OCI-LY3 (cell line): ENCODE data around the gene KCNK6.

Source experiments
- H2AFZ ChIP-seq: fragments of 200-600, 300-600 bp; shearing (Covaris generic); 2 replicates; pipeline ENCODE4 v1.6.0; 2014; ENCODE audit warnings: antibody characterized with exemption, low read depth, low read length
- H3K27ac ChIP-seq: fragments of 200-600, 300-600 bp; sonication (generic); 2 replicates; pipeline ENCODE4 v1.5.1; 2014; ENCODE audit warnings: mild to moderate bottlenecking, low read length, moderate library complexity, mixed read lengths
- H3K27me3 ChIP-seq: fragments of 200-600, 300-600 bp; sonication (generic); 2 replicates; pipeline ENCODE4 v1.6.1; 2014; ENCODE audit warnings: low read depth, low read length, mixed read lengths
- H3K36me3 ChIP-seq: fragments of 200-600, 300-600 bp; sonication (generic); replicated peaks from 2 replicates; pipeline ENCODE3; 2014; ENCODE audit warnings: low read depth, low read length, mixed read lengths
- H3K4me1 ChIP-seq: fragments of 300-600, 200-600 bp; sonication (generic); 2 replicates; pipeline ENCODE4 v1.6.1; 2014; ENCODE audit warnings: low read length, mixed read lengths
- H3K4me2 ChIP-seq: fragments of 200-600, 300-600 bp; sonication (generic); 2 replicates; pipeline ENCODE4 v1.6.1; 2014; ENCODE audit warnings: low read length, mixed read lengths
- H3K4me3 ChIP-seq: fragments of 300-600, 200-600 bp; sonication (generic); 2 replicates; pipeline ENCODE4 v1.5.1; 2014; ENCODE audit warnings: antibody characterized with exemption, mild to moderate bottlenecking, low read length, moderate library complexity
- H3K79me2 ChIP-seq: fragments of 300-600, 200-600 bp; shearing (Covaris generic); 2 replicates; pipeline ENCODE4 v1.6.1; 2014; ENCODE audit warnings: mild to moderate bottlenecking, low read length, mixed read lengths
- H3K9ac ChIP-seq: fragments of 300-600, 200-600 bp; shearing (Covaris generic); 2 replicates; pipeline ENCODE4 v1.6.0; 2014; ENCODE audit warnings: mild to moderate bottlenecking, low read length, moderate library complexity
- H3K9me3 ChIP-seq: fragments of 200-600, 300-600 bp; shearing (Covaris generic); 2 replicates; pipeline ENCODE4 v1.6.1; 2014; ENCODE audit warnings: low read length, mixed read lengths; ENCODE audit not compliant: insufficient read depth
- H4K20me1 ChIP-seq: fragments of 200-600, 300-600 bp; sonication (generic); 2 replicates; pipeline ENCODE4 v1.6.1; 2016; ENCODE audit warnings: low read length, mixed read lengths; ENCODE audit not compliant: insufficient read depth
- EZH2phosphoT487 ChIP-seq: fragments of 200-600 bp; shearing (Covaris generic); IDR thresholded peaks from 2 replicates; pipeline ENCODE4 v1.6.1; 2018; ENCODE audit warnings: antibody characterized with exemption, mixed run types, low read depth
- TF ChIP-seq, protein P1 (sequence below): fragments of 200-600, 300-600 bp; sonication (generic); IDR thresholded peaks from 2 replicates; pipeline ENCODE4 v1.5.1; 2014; ENCODE audit warnings: antibody characterized with exemption, low read length, low read depth

Gene KCNK6

GRCh38 chr19:38310986-38311385 is 8.7 kb upstream of the KCNK6 start:
- Histone ChIP-seq H3K36me3 (peaks cover 6% of the 10 kb centered on the region), H3K9ac (no peak overlapping the region), H3K27me3 (no peaks in the 10 kb centered on the region), H3K9me3 (no peaks in the 10 kb centered on the region), H2AFZ (no peak overlapping the region), H4K20me1 (peaks cover 4% of the 10 kb centered on the region; the same call in 1 of the 2 replicates), H3K4me2 (no peak overlapping the region), H3K79me2 (peaks cover 10% of the 10 kb centered on the region), H3K4me3 (no peak overlapping the region), H3K4me1 (peaks cover 10% of the 10 kb centered on the region; the same call in 1 of the 2 replicates), H3K27ac (no peak overlapping the region)
- TF ChIP-seq, protein P1, sequence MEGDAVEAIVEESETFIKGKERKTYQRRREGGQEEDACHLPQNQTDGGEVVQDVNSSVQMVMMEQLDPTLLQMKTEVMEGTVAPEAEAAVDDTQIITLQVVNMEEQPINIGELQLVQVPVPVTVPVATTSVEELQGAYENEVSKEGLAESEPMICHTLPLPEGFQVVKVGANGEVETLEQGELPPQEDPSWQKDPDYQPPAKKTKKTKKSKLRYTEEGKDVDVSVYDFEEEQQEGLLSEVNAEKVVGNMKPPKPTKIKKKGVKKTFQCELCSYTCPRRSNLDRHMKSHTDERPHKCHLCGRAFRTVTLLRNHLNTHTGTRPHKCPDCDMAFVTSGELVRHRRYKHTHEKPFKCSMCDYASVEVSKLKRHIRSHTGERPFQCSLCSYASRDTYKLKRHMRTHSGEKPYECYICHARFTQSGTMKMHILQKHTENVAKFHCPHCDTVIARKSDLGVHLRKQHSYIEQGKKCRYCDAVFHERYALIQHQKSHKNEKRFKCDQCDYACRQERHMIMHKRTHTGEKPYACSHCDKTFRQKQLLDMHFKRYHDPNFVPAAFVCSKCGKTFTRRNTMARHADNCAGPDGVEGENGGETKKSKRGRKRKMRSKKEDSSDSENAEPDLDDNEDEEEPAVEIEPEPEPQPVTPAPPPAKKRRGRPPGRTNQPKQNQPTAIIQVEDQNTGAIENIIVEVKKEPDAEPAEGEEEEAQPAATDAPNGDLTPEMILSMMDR = no peak

GRCh38 chr19:38315657-38316476 is 3.8 kb upstream of the KCNK6 start, which contains the start of gene YIF1B:
Gene YIF1B (minus strand): TSS chr19:38315947. CDS start chr19:38315917, 30 bp downstream.
- Histone ChIP-seq H3K36me3 (no peaks in the 10 kb centered on the region), H3K27me3 (peaks cover 13% of the 10 kb centered on the region), H3K4me3 (peak within 1 kb of the TSS; percentile 90), H3K4me2 (peak within 1 kb of the TSS; percentile 94), H3K9me3 (no peaks in the 10 kb centered on the region), H3K79me2 (peaks cover 10% of the 10 kb centered on the region), H4K20me1 (no peaks in the 10 kb centered on the region), H3K9ac (peak within 1 kb of the TSS; percentile 84), H3K27ac (peak within 1 kb of the TSS; percentile 55), H3K4me1 (peaks cover 19% of the 10 kb centered on the region), H2AFZ (peak within 1 kb of the TSS; percentile 81)
- TF ChIP-seq, protein P1 = no peak
- no peak for TF ChIP-seq EZH2phosphoT487

GRCh38 chr19:38316477-38317067 is 3.1 kb upstream of the KCNK6 start:
- peak overlapping the region; percentile 55 for H3K27ac ChIP-seq
- TF ChIP-seq EZH2phosphoT487 = no peak
- TF ChIP-seq, protein P1 = no peak
- H2AFZ ChIP-seq = peak overlapping the region; percentile 81

GRCh38 chr19:38317104-38317612 is 2.5 kb upstream of the KCNK6 start:
- Histone ChIP-seq H2AFZ (peak overlapping the region; percentile 71), H3K4me3 (peak overlapping the region; percentile 85), H3K27ac (no peak overlapping the region), H3K79me2 (peaks cover 10% of the 10 kb centered on the region), H3K36me3 (no peaks in the 10 kb centered on the region), H3K9ac (no peak overlapping the region; the same call in 1 of the 2 replicates), H3K4me1 (peaks cover 19% of the 10 kb centered on the region), H3K9me3 (no peaks in the 10 kb centered on the region), H3K4me2 (peak overlapping the region; percentile 88), H4K20me1 (no peaks in the 10 kb centered on the region), H3K27me3 (peaks cover 13% of the 10 kb centered on the region)
- no peak for TF ChIP-seq EZH2phosphoT487
- TF ChIP-seq, protein P1 = no peak

More at GRCh38 chr19:38316477-38317067, 3.1 kb upstream of the KCNK6 start:
- peaks cover 10% of the 10 kb centered on the region for H3K79me2 ChIP-seq
- no peaks in the 10 kb centered on the region for H3K36me3 ChIP-seq
- H4K20me1 ChIP-seq = no peaks in the 10 kb centered on the region
- H3K27me3 ChIP-seq = peaks cover 13% of the 10 kb centered on the region
- peak overlapping the region; percentile 84 for H3K9ac ChIP-seq
- peaks cover 19% of the 10 kb centered on the region for H3K4me1 ChIP-seq
- H3K4me2 ChIP-seq = peak overlapping the region; percentile 88
- H3K9me3 ChIP-seq = no peaks in the 10 kb centered on the region
- peak overlapping the region; percentile 85 for H3K4me3 ChIP-seq
